ENCODE results near the gene GNAI3.

The GNAI3 gene

DNA sequence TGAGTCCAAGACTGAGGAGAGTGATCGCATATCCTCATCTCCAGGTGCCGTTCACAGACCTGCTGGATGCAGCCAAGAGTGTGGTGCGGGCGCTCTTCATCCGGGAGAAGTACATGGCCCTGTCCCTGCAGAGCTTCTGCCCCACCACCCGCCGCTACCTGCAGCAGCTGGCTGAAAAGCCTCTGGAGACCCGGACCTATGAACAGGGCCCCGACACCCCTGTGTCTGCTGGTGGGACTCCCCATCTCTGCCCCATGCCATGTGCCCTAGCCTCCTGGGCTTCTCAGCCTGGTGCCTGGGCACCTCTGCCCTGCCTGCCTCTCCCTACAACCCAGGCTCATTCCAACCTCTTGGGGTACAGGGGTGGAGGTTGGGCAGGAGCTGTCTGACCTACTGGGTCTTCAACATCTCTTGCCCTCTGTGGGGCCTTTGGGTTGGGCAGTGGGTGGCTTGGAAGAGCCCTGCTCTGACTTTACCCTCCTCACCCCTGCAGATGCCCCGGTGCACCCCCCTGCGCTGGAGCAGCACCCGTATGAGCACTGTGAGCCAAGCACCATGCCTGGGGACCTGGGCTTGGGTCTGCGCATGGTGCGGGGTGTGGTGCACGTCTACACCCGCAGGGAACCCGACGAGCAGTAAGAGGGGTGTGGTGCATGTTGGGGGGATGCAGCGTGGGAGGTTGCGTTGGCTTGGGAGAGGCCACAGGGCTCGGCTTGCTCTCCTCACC lies 78.4 kb downstream of the GNAI3 start:
- TF ChIP-seq, protein P1, sequence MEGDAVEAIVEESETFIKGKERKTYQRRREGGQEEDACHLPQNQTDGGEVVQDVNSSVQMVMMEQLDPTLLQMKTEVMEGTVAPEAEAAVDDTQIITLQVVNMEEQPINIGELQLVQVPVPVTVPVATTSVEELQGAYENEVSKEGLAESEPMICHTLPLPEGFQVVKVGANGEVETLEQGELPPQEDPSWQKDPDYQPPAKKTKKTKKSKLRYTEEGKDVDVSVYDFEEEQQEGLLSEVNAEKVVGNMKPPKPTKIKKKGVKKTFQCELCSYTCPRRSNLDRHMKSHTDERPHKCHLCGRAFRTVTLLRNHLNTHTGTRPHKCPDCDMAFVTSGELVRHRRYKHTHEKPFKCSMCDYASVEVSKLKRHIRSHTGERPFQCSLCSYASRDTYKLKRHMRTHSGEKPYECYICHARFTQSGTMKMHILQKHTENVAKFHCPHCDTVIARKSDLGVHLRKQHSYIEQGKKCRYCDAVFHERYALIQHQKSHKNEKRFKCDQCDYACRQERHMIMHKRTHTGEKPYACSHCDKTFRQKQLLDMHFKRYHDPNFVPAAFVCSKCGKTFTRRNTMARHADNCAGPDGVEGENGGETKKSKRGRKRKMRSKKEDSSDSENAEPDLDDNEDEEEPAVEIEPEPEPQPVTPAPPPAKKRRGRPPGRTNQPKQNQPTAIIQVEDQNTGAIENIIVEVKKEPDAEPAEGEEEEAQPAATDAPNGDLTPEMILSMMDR (conservative IDR thresholded peaks at IDR 0.05; ENCODE audit: control insufficient read depth, insufficient read depth, low read depth, low read length), result no peak
- DNase-seq (ENCODE audit: low read depth), result no peak
- no peak overlapping the region for H3K4me3 ChIP-seq (ENCODE audit: control insufficient read depth, low read depth, low read length)

DNA sequence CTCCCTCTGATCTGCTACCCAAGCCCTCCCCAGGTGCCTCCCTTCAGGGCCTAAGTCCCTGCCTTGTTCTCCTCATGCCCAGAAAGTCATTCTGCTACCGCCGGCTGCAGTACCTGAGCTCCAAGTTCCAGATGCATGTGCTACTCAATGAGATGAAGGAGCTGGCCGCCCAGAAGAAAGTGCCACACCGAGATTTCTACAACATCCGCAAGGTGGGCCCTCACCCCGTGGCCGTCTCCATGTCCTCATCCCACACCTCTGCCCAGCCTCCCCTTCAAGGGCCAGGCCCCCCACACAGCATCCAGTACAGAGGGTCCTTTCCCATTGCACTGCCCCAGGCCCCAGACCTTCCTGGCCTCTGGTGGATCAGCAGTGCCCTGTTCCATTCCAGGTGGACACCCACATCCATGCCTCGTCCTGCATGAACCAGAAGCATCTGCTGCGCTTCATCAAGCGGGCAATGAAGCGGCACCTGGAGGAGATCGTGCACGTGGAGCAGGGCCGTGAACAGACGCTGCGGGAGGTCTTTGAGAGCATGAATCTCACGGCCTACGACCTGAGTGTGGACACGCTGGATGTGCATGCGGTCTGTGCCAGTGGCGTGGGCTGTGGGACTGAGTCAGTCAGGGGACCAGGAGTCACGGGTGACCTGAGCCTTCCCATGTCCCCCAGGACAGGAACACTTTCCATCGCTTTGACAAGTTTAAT lies 79.4 kb downstream of the GNAI3 start:
- H3K4me3 ChIP-seq (ENCODE audit: control insufficient read depth, low read depth, low read length), result no peak overlapping the region
- no peak for DNase-seq (ENCODE audit: low read depth)
- TF ChIP-seq, protein P1 (conservative IDR thresholded peaks at IDR 0.05; ENCODE audit: control insufficient read depth, insufficient read depth, low read depth, low read length), result no peak

DNA sequence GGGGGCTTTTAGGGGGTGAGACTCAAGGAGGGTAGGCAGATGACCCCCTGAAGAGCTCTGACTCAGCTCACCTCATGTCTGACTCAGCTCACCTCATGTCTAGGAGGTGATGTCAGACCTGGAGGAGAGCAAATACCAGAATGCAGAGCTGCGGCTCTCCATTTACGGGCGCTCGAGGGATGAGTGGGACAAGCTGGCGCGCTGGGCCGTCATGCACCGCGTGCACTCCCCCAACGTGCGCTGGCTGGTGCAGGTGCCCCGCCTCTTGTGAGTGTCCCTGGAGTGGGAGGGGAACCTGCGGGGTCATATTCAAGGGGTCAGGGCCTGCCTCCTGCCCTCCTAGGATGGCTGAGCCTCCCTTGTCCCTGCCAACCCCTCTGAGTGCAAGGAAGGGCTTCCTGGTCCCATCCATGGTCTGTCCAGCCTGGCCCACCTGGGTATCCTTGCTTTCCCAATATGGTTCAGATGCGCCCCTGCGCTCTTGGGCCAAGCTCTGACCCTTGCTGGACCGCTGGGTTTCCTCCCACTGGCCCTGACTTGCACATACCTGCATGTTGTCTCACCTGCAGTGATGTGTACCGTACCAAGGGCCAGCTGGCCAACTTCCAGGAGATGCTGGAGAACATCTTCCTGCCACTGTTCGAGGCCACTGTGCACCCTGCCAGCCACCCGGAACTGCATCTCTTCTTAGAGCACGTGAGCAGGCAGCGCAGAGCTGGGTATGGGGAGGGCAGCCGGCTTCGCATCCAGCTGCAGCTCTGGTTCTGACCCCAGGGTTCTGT lies 80.3 kb downstream of the GNAI3 start:
- H3K4me3 ChIP-seq (ENCODE audit: control insufficient read depth, low read depth, low read length), result no peak overlapping the region
- peak; percentile 51 for DNase-seq (ENCODE audit: low read depth)
- TF ChIP-seq, protein P1 (conservative IDR thresholded peaks at IDR 0.05; ENCODE audit: control insufficient read depth, insufficient read depth, low read depth, low read length), result no peak

DNA sequence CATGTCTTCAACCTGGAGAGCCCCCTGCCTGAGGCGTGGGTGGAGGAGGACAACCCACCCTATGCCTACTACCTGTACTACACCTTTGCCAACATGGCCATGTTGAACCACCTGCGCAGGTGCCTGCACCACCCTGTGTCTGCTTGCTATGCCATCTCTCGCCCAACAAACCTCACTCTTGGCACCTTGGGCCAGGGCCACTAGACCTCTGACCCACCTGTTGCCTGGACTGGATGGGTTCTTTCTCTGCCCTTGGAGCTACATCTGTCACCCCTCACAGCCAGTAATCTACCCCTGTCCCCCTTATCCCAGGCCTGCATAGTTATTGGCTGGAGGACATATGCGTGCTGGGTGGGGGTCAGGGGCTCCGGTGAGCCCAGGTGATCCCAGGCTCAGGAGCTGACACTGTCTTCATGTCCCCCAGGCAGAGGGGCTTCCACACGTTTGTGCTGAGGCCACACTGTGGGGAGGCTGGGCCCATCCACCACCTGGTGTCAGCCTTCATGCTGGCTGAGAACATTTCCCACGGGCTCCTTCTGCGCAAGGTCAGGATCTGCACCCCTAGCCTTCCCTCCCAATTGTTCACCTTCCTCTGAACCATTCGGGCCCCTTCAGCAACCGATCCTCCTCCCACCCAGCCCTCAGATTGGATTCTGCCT lies 81.1 kb downstream of the GNAI3 start:
- no peak for DNase-seq (ENCODE audit: low read depth)

DNA sequence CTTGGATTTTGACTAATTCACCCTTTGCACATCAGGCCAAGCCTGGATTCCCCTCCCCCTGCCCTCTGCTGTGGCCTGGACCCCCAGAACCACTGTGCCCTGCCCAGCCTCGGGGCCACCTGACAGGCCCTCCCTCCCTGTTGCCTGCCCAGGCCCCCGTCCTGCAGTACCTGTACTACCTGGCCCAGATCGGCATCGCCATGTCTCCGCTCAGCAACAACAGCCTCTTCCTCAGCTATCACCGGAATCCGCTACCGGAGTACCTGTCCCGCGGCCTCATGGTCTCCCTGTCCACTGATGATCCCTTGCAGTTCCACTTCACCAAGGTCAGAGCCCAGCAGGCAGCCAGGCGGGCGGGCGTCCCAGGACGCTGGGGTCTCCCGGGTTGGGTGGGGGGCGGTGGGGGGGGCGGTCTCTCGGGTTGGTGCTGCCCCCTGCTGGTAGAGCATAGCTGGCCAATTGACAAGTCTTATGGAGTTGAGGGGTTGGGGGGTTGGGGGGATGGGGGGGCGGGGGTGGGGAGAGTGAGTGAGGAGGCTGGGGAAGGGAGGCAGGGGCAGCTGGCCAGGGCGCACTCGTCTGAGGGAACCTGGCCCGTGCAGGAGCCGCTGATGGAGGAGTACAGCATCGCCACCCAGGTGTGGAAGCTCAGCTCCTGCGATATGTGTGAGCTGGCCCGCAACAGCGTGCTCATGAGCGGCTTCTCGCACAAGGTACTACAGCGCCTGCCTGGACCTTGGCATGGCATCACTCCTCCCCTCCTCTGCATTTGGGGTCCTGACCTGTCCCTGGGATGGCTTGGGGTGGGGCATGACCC lies 81.9 kb downstream of the GNAI3 start:
- DNase-seq (ENCODE audit: low read depth), result no peak
- TF ChIP-seq, protein P1 (conservative IDR thresholded peaks at IDR 0.05; ENCODE audit: control insufficient read depth, insufficient read depth, low read depth, low read length), result peak; percentile 5
- no peak overlapping the region for H3K4me3 ChIP-seq (ENCODE audit: control insufficient read depth, low read depth, low read length)

More for the DNA sequence above, 81.1 kb downstream of the GNAI3 start:
- TF ChIP-seq, protein P1 (conservative IDR thresholded peaks at IDR 0.05; ENCODE audit: control insufficient read depth, insufficient read depth, low read depth, low read length), result no peak
- no peak overlapping the region for H3K4me3 ChIP-seq (ENCODE audit: control insufficient read depth, low read depth, low read length)

All from fibroblast of mammary gland (primary cell).